HCT116 (cell line): Measurements from ENCODE around the gene PRMT7. TPM values are rescaled to one million over a fixed set of nuclear protein-coding genes. Genes with fewer than 3 reads are reported as not detected.

ENCODE experiments used
- ATAC-seq: fragments of 200-7000 bp; cut with Tn5 transposase; 2 replicates; pipeline ENCODE4 v1.9.1; 2020; ENCODE audit warnings: mild to moderate bottlenecking, moderate library complexity
- BruUV-seq: library from RNA; stranded (reverse); fragments of 400-500 nt; replicated peaks from 2 replicates; lab custom pipeline; 2021; lab: Mats Ljungman, UMichigan
- CTCF ChIA-PET: fragments of 300-600 bp; sonication (Branson Sonifier 250); formaldehyde crosslinking; loops from one replicate; lab custom pipeline; 2021; ENCODE audit warnings: antibody characterized with exemption; lab: Charles Lee
- POLR2A ChIA-PET: fragments of 300-600, 350-600 bp; sonication (Branson Sonifier 250); formaldehyde crosslinking; loops from one replicate; lab custom pipeline; 2021; ENCODE audit warnings: antibody characterized with exemption; lab: Charles Lee
- RAD21 ChIA-PET, 2 experiments: fragments of 300-600 bp; sonication (Branson Sonifier 250); formaldehyde crosslinking; loops; one replicate each; lab custom pipeline; 2023; ENCODE audit warnings: low total read pairs in 2 of 2; ENCODE audit not compliant: uncharacterized antibody in 2 of 2, unreplicated experiment in 2 of 2, low non-redundant PET in 1 of 2; lab: Charles Lee
- DNase-seq: peaks from one replicate; pipeline ENCODE4 v3.0.0-alpha.2; 2010; ENCODE audit warnings: low read depth, low spot score
- H2AFZ ChIP-seq: fragments of 200-600 bp; shearing (Covaris generic), sonication (generic); 2 replicates; pipeline ENCODE4 v1.6.1; 2017; ENCODE audit warnings: low read depth, mixed run types, mixed read lengths, antibody characterized with exemption, low read length; ENCODE audit not compliant: poor library complexity, severe bottlenecking
- H3K27ac ChIP-seq: 2 replicates; pipeline ENCODE4 v1.5.1; 2012; ENCODE audit warnings: low read depth, low read length
- H3K27me3 ChIP-seq: fragments of 200-600 bp; sonication (generic); 2 replicates; pipeline ENCODE4 v1.6.1; 2016; ENCODE audit warnings: mixed run types, low read length, mixed read lengths; ENCODE audit not compliant: insufficient read depth
- H3K36me3 ChIP-seq, 2 experiments: fragments of 200-500 bp in 1 of 2; fragments of 200-600 bp in 1 of 2; sonication (Bioruptor generic) in 1 of 2; sonication (generic) in 1 of 2; 2 replicates each; pipeline versions ENCODE4 v1.5.1 to v1.6.1; 2014 to 2016; ENCODE audit warnings: low read length in 2 of 2, inconsistent platforms in 1 of 2, mixed read lengths in 1 of 2, mixed run types in 1 of 2; ENCODE audit not compliant: insufficient read depth in 2 of 2, control insufficient read depth in 1 of 2
- H3K4me1 ChIP-seq, 2 experiments: fragments of 200-600 bp in 1 of 2; sonication (generic) in 1 of 2; 2 replicates each; pipeline versions ENCODE4 v1.5.1 to v1.6.1; 2012 to 2017; ENCODE audit warnings: low read length in 2 of 2, inconsistent platforms in 1 of 2, mild to moderate bottlenecking in 1 of 2, mixed read lengths in 1 of 2, mixed run types in 1 of 2, moderate library complexity in 1 of 2; ENCODE audit not compliant: insufficient read depth in 2 of 2, control insufficient read depth in 1 of 2
- H3K4me2 ChIP-seq: fragments of 200-600 bp; sonication (generic); 2 replicates; pipeline ENCODE4 v1.6.1; 2017; ENCODE audit warnings: mixed run types, low read length, mixed read lengths
- H3K4me3 ChIP-seq, 2 experiments: fragments of 200-600 bp in 1 of 2; sonication (generic) in 1 of 2; replicated peaks in 1 of 2; 2 replicates each; pipeline ENCODE4 v1.5.1; 2011 to 2016; ENCODE audit warnings: low read length in 2 of 2, control low read depth in 1 of 2, low read depth in 1 of 2, mild to moderate bottlenecking in 1 of 2, mixed read lengths in 1 of 2, mixed run types in 1 of 2
- H3K79me2 ChIP-seq: fragments of 200-600 bp; sonication (generic); 2 replicates; pipeline ENCODE4 v1.6.1; 2017; ENCODE audit warnings: mild to moderate bottlenecking, mixed run types, low read length, moderate library complexity, mixed read lengths; ENCODE audit not compliant: insufficient read depth
- H3K9ac ChIP-seq: fragments of 200-600 bp; sonication (generic); 2 replicates; pipeline ENCODE4 v1.6.1; 2016; ENCODE audit warnings: low read length, mixed read lengths
- H3K9me2 ChIP-seq: fragments of 200-600 bp; sonication (generic), shearing (Covaris generic); 2 replicates; pipeline ENCODE4 v1.6.1; 2017; ENCODE audit warnings: mixed run types, mild to moderate bottlenecking, moderate library complexity; ENCODE audit not compliant: insufficient read depth
- H3K9me3 ChIP-seq, 2 experiments: fragments of 200-500 bp in 1 of 2; fragments of 200-600 bp in 1 of 2; sonication (Bioruptor generic) in 1 of 2; sonication (generic) in 1 of 2; 2 replicates each; pipeline ENCODE4 v1.6.1; 2014 to 2017; ENCODE audit warnings: low read length in 2 of 2, mixed read lengths in 2 of 2, inconsistent platforms in 1 of 2, low read depth in 1 of 2, mild to moderate bottlenecking in 1 of 2, mixed run types in 1 of 2, moderate library complexity in 1 of 2; ENCODE audit not compliant: control insufficient read depth in 1 of 2, insufficient read depth in 1 of 2
- H4K20me1 ChIP-seq: fragments of 200-600 bp; sonication (generic), shearing (Covaris generic); 2 replicates; pipeline ENCODE4 v1.6.1; 2017; ENCODE audit warnings: mixed run types, mild to moderate bottlenecking, moderate library complexity; ENCODE audit not compliant: insufficient read depth
- CBX3 ChIP-seq: IDR thresholded peaks from 2 replicates; pipeline ENCODE4 v1.6.1; 2012; ENCODE audit warnings: low read depth
- CEBPB ChIP-seq: IDR thresholded peaks from 2 replicates; pipeline ENCODE4 v1.6.1; 2012; ENCODE audit warnings: low read depth
- ELF1 ChIP-seq: IDR thresholded peaks from 2 replicates; pipeline ENCODE4 v1.6.1; 2012; ENCODE audit warnings: low read depth, borderline replicate concordance
- FOSL1 ChIP-seq: IDR thresholded peaks from 2 replicates; pipeline ENCODE4 v1.6.1; 2012; ENCODE audit warnings: low read depth
- POLR2AphosphoS5 ChIP-seq: IDR thresholded peaks from 2 replicates; pipeline ENCODE4 v1.6.1; 2011; ENCODE audit warnings: mild to moderate bottlenecking, low read depth, low read length, moderate library complexity
- SIN3A ChIP-seq: IDR thresholded peaks from 2 replicates; pipeline ENCODE4 v1.6.1; 2012; ENCODE audit warnings: low read depth
- SP1 ChIP-seq: IDR thresholded peaks from 2 replicates; pipeline ENCODE4 v1.6.1; 2012; ENCODE audit warnings: low read depth
- SRF ChIP-seq: IDR thresholded peaks from 2 replicates; pipeline ENCODE4 v1.6.1; 2012; ENCODE audit warnings: low read depth
- TCF7L2 ChIP-seq: IDR thresholded peaks from 2 replicates; pipeline ENCODE4 v1.7.0; 2011; ENCODE audit warnings: borderline replicate concordance, inconsistent platforms; ENCODE audit not compliant: insufficient read depth, insufficient read length; ENCODE audit errors: extremely low read depth
- YY1 ChIP-seq: IDR thresholded peaks from 2 replicates; pipeline ENCODE4 v1.6.1; 2011; ENCODE audit warnings: low read length, low read depth, moderate library complexity, mild to moderate bottlenecking; ENCODE audit not compliant: insufficient replicate concordance; ENCODE audit errors: extremely low read depth
- ZFX ChIP-seq: fragments of 450-650 bp; IDR thresholded peaks from 2 replicates; pipeline ENCODE4 v1.6.1; 2017
- intact Hi-C: fragments of 100-400 bp; cut with micrococcal nuclease; formaldehyde crosslinking; loops from 2 replicates; pipeline ENCODE4 v1.10.0; 2022
- total RNA-seq: library from RNA; stranded (reverse); gene quantifications from one replicate; pipeline ENCODE4 v1.2.1, GENCODE V29; 2021; ENCODE audit not compliant: unreplicated experiment
- TF ChIP-seq, protein P1 (sequence below): IDR thresholded peaks from 2 replicates; pipeline ENCODE4 v1.6.1; 2012
- TF ChIP-seq, protein P2 (sequence below): IDR thresholded peaks from 2 replicates; pipeline ENCODE4 v1.6.1; 2012
- TF ChIP-seq, protein P3 (sequence below), 3 experiments: fragments of 200-600 bp in 1 of 3; sonication (generic) in 1 of 3; IDR thresholded peaks in 2 of 3; conservative IDR thresholded peaks in 1 of 3; 2 replicates each; pipeline ENCODE4 v1.5.1; 2012 to 2017; ENCODE audit warnings: low read depth in 2 of 3, low read length in 2 of 3, antibody characterized with exemption in 1 of 3, borderline replicate concordance in 1 of 3, control low read depth in 1 of 3, mild to moderate bottlenecking in 1 of 3, mixed read lengths in 1 of 3, mixed run types in 1 of 3, moderate library complexity in 1 of 3; ENCODE audit not compliant: insufficient read depth in 1 of 3

The PRMT7 gene
- total RNA-seq, 1 experiment from 2014 or later = 34.4 TPM

GRCh38 chr16:68372806-68373205 lies 62.0 kb downstream of the PRMT7 start:
- ATAC-seq (no peak), DNase-seq (no peak)
- Histone ChIP-seq H3K27me3 (no peaks in the 10 kb centered on the region), H3K79me2 (no peaks in the 10 kb centered on the region), H3K9me2 (no peaks in the 10 kb centered on the region), H4K20me1 (no peaks in the 10 kb centered on the region), H2AFZ (no peak overlapping the region), H3K36me3 (no peaks in the 10 kb centered on the region), H3K4me1 (no peaks in the 10 kb centered on the region), H3K9ac (no peak overlapping the region), H3K27ac (no peak overlapping the region), H3K4me2 (no peak overlapping the region), H3K4me3 (no peak overlapping the region), H3K9me3 (no peaks in the 10 kb centered on the region)
- ChIA-PET CTCF (interaction anchor here (1.5 kb wide), 1 partner anchor 10 kb away, joined by 3 read pairs; no protein-coding TSS in a partner anchor), POLR2A (no interaction called here), RAD21 (no interaction called here)
- no TSS peak for BruUV-seq
- TF ChIP-seq, protein P1, sequence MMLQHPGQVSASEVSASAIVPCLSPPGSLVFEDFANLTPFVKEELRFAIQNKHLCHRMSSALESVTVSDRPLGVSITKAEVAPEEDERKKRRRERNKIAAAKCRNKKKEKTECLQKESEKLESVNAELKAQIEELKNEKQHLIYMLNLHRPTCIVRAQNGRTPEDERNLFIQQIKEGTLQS = no peak
- TF ChIP-seq ZFX = no peak
- no peak for TF ChIP-seq SIN3A
- TF ChIP-seq TCF7L2 = no peak
- intact Hi-C loops = no loop called here

- Histone ChIP-seq H3K9ac (no peak overlapping the region), H2AFZ (no peak overlapping the region), H3K36me3 (no peaks in the 10 kb centered on the region), H3K4me3 (no peak overlapping the region), H3K4me2 (no peak overlapping the region), H3K27ac (no peak overlapping the region), H3K27me3 (no peaks in the 10 kb centered on the region), H3K9me2 (no peaks in the 10 kb centered on the region), H3K79me2 (no peaks in the 10 kb centered on the region), H3K4me1 (no peaks in the 10 kb centered on the region), H3K9me3 (no peaks in the 10 kb centered on the region), H4K20me1 (no peaks in the 10 kb centered on the region)
- DNase-seq = no peak
- ChIA-PET POLR2A (no interaction called here), RAD21 (no interaction called here), CTCF (interaction anchor here (1.5 kb wide), 1 partner anchor 11 kb away, joined by 3 read pairs; no protein-coding TSS in a partner anchor)
- no peak for ATAC-seq
- intact Hi-C loops = no loop called here
- BruUV-seq = no TSS peak
- TF ChIP-seq CEBPB = no peak
- no peak for TF ChIP-seq SP1
- no peak for TF ChIP-seq SRF
- TF ChIP-seq, protein P2, sequence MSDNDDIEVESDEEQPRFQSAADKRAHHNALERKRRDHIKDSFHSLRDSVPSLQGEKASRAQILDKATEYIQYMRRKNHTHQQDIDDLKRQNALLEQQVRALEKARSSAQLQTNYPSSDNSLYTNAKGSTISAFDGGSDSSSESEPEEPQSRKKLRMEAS = no peak
- no peak for TF ChIP-seq ELF1
- no peak for TF ChIP-seq CBX3
- TF ChIP-seq, protein P1 = no peak
- TF ChIP-seq POLR2AphosphoS5 = no peak
- no peak for TF ChIP-seq FOSL1
- no peak for TF ChIP-seq SIN3A
- no peak for TF ChIP-seq YY1
- TF ChIP-seq, protein P3, sequence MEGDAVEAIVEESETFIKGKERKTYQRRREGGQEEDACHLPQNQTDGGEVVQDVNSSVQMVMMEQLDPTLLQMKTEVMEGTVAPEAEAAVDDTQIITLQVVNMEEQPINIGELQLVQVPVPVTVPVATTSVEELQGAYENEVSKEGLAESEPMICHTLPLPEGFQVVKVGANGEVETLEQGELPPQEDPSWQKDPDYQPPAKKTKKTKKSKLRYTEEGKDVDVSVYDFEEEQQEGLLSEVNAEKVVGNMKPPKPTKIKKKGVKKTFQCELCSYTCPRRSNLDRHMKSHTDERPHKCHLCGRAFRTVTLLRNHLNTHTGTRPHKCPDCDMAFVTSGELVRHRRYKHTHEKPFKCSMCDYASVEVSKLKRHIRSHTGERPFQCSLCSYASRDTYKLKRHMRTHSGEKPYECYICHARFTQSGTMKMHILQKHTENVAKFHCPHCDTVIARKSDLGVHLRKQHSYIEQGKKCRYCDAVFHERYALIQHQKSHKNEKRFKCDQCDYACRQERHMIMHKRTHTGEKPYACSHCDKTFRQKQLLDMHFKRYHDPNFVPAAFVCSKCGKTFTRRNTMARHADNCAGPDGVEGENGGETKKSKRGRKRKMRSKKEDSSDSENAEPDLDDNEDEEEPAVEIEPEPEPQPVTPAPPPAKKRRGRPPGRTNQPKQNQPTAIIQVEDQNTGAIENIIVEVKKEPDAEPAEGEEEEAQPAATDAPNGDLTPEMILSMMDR (IDR thresholded peaks at IDR 0.05 in 2 of 3, conservative IDR thresholded peaks at IDR 0.05 in 1 of 3; ENCODE audit: borderline replicate concordance in 1 of 3, insufficient read depth in 1 of 3, low read depth in 2 of 3, low read length in 2 of 3) = no peak
- TF ChIP-seq TCF7L2 = no peak
These were observed 62.9 kb downstream of the PRMT7 start for GRCh38 chr16:68373528-68374245.
